HPDE6-E6E7 (cell line): Measurements from ENCODE around the gene REXO2.
A peak's percentile ranks its signal among the peaks of the same experiment; 100 is the strongest.

ENCODE experiments used
- DNase-seq: peaks from one replicate; pipeline ENCODE4 v3.0.0; 2011; ENCODE audit warnings: missing footprints; ENCODE audit errors: extremely low spot score

Gene REXO2

GRCh38 chr11:114440971-114441763 is 1.9 kb downstream of the REXO2 start:
- no peak for DNase-seq

- no peak for DNase-seq
These were observed 2.7 kb downstream of the REXO2 start for GRCh38 chr11:114441921-114442320.

GRCh38 chr11:114442536-114442935 is 3.3 kb downstream of the REXO2 start:
- DNase-seq, result no peak

DNA sequence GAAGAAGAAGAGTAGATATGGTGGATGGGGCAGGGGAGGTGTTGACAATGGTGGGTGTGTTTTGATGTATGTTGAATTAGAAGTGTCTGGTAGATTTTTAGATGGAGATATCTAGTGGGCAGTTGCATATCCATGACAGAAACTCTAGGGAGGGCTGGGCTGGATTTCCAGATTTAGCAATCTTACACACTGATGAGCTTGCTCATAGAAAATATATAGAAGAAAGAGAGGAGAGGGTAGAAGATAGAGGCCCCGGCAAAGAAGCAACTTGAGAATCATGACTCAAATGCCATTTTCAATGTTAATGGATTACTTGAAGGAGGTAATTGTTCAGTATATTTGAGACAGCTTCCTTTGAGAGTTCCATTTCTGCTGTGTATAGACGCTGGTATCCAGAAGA is 8.2 kb downstream of the REXO2 start:
- DNase-seq, result no peak

- DNase-seq, result no peak
These were observed 8.6 kb downstream of the REXO2 start for GRCh38 chr11:114447892-114448291.

DNA sequence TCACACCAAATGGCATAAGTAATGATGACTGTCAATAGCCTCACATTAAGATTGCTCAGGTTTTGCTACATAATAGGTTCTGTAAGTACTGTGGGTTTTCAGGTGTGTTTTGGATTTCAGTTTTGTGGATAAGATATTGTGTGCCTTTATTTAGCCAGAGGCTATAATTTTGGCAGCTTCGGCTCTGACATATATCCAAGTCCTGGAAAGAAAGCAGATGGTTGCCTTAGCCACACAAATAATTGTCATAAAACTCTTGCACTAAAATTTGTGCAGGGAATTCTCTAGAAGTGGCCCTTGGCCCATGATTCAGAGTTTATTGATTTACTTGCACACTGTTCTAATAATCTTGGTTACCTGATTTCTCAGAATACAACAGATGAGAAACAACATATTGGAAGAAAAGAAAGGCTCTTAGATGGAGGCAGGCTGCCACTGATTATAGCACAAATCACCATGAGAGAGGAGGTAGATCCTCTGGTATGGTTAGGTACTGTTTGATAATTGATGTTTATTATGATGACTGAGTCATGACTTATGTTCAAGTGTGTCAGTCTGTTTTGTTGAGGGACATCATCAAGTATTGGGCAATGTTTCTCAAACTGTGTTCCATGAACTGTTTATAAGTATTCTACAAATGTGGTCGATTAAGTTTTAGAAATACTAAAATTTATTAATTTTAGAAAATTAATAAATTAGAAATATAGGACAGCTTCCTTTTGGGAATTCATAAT is 9.6 kb downstream of the REXO2 start:
- DNase-seq, result no peak

DNA sequence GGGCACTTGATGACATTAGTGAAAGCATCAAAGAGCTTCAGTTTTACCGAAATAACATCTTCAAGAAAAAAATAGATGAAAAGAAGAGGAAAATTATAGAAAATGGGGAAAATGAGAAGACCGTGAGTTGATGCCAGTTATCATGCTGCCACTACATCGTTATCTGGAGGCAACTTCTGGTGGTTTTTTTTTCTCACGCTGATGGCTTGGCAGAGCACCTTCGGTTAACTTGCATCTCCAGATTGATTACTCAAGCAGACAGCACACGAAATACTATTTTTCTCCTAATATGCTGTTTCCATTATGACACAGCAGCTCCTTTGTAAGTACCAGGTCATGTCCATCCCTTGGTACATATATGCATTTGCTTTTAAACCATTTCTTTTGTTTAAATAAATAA is 10.6 kb downstream of the REXO2 start:
- no peak for DNase-seq

DNA sequence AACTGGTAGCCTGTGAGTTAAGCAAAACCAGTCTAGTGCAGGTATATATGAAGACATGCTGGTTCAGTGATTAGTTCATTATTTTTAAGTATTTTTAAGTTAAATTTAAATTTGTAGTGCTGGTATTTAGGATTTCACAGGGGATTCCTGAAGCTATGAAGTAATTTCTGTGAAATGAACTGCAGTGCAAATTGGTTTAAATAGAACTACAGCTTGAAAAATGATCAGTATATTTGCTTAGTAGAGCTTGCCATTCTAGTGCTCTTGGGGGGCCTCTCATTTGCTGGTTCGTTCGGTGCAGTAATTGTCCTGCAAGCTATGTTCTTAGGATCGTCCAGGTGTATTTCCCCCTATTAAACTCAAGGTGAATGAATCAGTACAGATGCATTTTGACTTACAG is 13.1 kb downstream of the REXO2 start:
- no peak for DNase-seq

- DNase-seq, result no peak
These were observed 24.7 kb downstream of the REXO2 start for GRCh38 chr11:114463999-114464398.

- no peak for DNase-seq
These were observed 27.5 kb downstream of the REXO2 start for GRCh38 chr11:114466742-114467141.

DNA sequence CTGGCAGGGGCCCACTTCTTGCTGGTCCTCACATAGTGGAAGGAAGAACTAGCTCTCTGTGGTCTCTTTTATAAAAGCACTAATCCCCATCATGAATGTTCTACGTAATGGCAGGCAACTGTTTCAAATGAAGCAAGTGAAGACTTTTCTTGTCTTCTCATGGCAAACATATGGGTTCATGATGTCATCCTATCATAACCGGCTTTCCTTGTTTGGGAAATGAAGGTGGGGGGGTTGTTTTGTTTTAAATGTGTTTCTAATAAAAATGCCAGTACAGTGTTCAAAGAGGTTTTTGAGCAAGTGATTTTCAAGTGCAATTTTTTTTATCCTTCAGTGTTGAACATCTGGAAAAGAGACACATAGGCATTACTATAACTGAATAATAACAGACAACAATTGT is 33.4 kb downstream of the REXO2 start:
- DNase-seq, result no peak

DNA sequence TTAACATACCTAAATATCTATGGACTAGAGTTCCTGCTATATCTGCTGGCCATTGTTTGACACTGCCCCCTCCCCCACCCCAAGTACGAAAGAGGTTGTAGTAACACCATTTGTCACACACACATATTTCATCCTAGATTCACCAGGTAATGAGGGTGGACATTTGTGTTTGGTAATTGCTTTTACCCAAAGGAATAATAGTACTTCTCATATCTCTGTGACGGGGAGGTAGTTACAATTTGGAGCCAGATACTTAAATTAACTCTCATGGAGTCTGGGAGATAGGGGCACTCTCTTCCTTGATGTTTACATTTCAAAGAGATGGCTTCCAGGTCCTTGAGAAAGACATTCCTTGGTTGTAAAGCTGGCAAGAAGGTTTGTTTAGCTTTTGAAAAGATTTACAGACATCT is 38.7 kb downstream of the REXO2 start:
- DNase-seq, result no peak

- peak; percentile 3 for DNase-seq
These were observed 39.5 kb downstream of the REXO2 start for GRCh38 chr11:114478768-114479167.

- no peak for DNase-seq
These were observed 40.1 kb downstream of the REXO2 start for GRCh38 chr11:114479331-114479730.

- no peak for DNase-seq
These were observed 42.8 kb downstream of the REXO2 start for GRCh38 chr11:114482114-114482513.

DNA sequence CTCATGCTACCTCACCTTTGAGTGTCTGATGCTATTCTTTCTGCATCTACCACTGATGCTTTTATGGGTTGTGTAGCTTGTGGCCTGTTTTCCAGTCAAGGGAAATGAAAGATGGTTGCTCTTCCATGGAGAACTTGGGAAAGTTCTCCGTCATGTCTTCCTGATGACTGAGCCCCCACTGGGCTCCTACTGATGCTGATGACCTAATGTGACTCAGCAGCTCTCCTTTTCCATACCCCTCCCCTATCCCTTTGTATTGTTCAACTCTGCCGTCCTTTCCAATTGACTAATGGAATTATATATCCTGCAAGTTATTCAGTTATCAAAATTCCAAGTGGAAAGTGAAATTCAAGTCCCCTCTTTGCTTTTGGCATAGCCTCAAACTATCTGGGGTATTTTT is 44.7 kb downstream of the REXO2 start:
- no peak for DNase-seq

- DNase-seq, result no peak
These were observed 57.6 kb downstream of the REXO2 start for GRCh38 chr11:114496915-114497314.

DNA sequence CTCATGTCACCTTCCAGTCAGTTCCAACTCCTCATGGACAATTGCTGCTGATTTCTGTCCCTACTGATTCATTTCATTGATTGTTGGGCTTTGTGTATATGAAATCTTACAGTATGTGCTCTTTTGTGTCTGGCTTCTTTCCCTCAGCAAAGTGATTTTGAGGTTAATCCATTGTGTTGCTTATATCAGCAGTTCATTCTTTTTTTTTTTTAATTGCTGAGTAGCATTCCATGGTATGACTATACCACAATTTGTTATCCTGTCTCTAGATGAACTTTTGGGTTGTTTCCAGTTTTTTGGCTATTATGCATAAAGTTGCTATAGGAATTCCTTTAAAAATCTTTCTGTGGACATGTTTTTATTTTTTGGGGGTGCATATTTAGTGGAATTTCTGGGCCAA is 60.5 kb downstream of the REXO2 start:
- no peak for DNase-seq
